NCI-H82 (cell line): Measurements from ENCODE around the gene CILP.
A peak's percentile ranks its signal among the peaks of the same experiment; 100 is the strongest.

ENCODE experiments used
- DNase-seq: peaks from one replicate; lab custom pipeline; 2025; lab: John Stamatoyannopoulos, UW

The CILP gene

DNA sequence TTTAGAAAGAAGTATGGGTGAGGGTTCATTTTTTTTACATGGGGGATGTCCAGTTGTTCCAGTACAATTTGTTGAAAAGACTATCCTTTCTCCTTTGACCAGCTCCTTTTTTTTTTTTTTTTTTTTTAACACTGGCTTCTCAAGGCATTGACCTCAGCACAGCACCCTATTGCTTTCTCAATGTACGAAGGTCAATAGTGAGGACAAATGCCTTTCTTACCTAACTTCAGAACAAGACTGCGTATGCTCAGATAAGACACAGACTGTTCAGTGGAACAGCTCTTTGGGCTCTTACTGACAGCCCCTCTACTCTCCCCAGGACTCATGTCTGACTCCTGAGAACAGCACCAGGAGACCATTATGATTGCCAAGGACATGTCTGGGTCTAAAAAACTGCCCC is 10.4 kb upstream of the CILP start:
- DNase-seq = no peak

DNA sequence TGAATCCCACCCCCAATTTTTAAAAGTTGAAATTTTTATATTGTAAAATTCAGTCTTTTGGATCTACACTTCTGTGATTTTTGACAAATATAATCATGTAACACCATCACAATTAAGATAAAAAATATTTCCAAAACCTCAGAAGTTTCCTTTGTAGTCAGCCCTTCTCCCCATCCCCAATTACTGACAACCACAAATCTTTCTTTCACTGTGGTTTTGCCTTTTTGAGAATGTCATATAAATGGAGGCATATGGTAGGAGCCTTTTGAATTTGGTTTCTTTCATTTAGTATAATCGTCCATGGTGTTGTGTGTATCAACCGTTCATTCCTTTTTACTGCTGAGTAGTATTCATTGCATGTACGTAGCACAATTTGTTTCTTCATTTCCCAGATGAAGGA is 7.9 kb upstream of the CILP start:
- no peak for DNase-seq

DNA sequence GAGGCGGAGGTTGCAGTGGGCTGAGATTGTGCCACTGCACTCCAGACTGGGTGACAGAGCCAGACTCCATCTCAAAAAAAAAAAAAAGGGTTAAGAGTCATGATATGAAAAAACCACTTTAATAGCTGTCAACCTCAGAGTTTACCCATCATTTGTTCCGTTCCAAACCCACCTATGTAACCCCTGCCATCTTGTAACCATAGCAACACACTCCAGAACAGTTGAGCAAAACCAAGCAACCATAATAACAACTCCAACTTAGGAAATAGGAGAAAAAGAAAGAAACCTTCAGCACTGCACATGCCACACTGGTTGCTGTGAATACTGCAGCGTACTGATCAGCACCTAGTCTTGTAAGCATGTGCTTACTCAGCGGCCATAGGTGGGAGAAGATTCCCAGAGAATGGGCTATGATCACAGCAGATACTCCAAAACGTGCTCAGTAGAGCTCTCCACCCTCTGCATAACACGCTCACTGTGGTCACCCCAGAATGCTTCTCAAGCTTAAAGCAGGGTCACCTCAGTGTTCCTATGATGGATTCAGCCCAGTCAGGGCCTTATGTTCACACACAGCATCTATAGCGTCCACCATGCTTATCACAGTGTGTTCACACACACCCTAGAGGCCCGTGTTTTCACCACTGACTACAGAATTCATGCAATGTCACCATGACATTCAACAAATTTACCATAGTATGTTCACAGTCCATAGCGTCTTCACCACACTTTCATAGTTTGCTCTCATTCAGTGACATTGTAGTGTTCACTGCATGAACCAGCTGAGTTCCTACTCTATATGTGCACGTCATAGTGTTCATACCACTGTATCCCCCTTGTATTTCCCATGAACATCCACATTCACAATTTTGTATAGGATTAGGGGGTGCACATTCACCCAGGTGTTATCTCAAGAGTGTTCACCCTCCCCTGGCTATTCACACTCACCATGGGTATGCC is 6.5 kb upstream of the CILP start:
- DNase-seq = no peak

DNA sequence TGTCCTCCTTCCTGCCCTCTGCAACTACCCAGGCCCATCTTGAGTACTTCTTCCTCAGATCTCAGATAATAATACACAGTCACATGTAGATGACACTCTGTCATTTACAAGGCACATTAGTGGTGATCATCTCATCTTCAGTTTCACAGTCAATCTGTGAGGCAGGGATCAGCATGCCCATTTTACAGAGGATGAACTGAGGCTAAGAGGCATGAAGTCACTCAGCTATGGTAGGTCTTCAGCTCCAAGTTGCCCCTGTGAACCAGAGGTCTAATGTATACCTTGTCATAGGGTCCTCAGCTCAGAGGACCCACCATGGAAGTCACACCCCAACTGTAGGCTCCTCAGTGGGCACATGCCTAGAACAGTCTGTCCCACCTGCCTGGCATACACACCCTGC is 4.2 kb upstream of the CILP start:
- DNase-seq = no peak

DNA sequence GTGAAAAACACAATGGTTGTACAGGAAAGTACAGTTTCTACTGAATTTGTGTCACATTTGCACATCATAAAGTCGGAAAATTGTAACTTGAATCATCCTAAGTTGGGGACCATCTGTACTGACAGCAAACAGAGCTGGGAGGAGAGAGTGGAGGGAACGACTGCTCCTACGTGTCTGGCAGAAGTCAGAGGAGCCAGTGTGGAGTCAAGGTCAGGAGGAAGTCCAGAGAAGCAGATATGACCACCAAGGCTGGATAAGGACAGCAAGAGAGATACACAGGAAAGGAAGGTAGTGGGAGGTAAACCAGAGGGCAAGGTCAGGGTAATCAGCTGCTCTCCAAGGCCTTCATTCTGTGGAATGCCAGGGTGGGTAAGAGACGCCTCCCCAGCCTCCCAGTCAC is 2.7 kb upstream of the CILP start:
- no peak for DNase-seq

DNA sequence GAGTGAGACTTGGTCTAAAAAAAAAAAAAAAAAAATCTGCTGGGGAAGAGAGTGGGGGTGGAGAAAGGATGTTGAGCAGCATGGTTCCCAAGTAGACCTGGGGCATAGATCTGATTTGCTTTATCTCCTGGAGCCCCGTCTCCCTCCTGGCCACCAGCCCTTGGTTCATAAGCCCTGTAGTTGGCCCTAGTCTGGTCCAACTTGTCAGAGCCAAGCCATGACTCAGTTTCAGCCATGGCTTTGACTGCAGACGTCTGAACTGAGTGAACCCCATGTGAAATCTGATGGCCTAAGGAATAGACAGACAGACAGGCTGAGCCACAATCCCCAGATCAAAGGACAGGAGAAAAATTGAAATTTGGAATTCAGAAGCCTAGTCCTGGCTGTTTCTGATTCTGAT is 2.0 kb upstream of the CILP start:
- DNase-seq = no peak

DNA sequence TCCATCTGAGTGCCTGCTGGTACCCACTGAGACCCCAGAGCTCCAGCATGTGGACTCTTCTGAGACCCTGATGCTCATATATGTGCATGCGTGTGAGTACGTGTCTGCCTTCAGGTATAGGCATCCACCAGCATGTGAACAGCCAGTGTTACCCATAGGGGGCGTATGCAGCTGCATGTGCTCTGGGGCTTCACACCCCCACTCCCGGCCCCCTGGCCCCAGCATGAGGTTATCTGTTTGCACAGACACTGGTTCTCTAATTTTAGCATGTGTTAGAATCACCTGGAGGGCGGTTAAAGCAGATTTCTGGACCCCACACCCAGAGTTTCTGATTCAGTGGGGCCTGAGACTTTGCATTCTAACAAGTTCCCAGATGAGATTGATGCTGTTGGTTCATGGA is 824 bp upstream of the CILP start:
- peak; percentile 62 for DNase-seq

DNA sequence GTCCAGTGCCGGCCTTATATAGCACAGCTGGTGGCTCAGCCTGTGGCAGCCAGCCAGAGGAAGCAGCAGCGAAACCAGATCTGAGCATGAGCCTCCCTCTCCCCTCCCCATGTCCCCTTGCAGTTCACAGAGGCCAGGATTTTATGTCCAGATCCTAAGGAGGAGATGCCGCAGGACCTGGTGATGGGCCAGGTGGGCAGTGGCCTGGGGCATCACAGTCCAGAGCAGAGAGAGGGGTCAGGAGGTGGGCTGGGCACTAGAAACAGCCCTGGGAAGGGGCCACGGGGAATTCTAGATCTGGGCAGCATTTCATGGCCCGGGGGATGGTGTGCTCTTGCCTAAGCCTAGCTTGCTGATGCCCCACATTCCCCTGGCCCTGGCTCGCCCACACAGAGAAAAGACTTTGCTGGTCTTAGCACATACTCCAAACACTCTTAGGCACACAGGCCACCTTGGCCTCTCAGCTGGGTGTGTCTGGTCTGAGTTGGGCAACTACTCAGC is 259 bp upstream of the CILP start:
- peak; percentile 68 for DNase-seq

DNA sequence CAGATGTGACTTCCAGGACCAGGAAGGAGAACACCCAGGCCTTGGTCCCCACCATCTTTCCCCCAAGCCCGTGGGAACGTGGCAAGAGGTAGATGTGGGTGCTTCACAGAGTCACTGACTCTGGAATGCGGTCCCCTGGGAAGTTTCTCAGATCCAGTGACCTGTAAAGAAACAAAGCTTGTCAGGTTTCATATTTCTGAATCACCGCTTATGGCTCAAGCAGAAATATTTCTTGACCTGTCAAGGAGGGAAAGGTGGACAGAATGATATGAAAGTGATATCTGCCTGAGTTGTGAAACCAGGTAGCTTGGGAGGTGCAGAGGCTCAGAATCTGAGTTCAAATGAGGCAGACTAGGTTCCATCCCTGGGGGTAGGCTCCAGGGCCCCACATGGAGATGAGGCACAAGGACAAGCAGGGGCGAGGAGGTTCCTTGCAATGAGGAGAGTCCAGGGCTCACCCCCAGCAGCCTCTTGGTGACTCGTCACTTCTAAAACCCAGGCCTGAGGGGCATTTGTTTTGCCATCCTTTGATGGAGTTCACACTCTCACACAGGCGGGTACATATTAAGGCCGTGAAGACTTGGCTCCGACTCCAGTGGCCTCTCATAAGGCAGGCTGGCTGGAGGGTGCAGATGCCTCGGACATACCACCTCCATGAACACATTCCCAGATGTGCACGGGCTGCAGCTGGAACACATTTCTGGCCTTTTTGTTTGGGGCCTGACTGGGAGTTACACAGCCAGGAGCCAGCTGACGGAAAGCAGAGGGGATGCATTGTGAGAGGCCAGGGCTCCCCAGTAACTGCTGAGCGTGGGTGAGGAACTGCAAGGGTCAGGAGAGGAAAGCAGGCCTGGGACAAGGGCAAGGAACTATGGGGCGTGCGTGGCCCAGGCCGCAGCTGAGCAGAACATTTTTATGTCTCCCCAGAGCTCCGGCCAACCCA is 1.3 kb downstream of the CILP start:
- no peak for DNase-seq

DNA sequence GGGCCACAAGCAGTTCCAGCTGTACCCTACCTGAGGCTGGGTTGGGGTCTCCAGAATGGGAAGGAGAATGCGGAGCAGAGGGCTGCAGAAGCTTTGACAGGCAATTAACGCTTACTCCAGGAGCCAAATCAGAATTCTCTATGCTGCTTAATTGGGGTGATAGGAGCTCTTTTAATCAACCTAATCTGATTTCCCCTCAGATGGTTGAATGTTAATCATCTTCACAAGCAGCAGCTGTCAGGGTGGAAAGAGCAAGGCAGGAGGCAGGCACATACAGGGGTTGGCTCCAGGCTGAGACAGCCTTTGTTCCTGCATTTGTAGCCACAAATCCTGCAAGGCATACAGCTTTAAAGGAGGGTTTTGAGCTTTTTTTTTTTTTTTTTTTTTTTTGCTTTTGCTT is 2.6 kb downstream of the CILP start:
- peak; percentile 96 for DNase-seq

DNA sequence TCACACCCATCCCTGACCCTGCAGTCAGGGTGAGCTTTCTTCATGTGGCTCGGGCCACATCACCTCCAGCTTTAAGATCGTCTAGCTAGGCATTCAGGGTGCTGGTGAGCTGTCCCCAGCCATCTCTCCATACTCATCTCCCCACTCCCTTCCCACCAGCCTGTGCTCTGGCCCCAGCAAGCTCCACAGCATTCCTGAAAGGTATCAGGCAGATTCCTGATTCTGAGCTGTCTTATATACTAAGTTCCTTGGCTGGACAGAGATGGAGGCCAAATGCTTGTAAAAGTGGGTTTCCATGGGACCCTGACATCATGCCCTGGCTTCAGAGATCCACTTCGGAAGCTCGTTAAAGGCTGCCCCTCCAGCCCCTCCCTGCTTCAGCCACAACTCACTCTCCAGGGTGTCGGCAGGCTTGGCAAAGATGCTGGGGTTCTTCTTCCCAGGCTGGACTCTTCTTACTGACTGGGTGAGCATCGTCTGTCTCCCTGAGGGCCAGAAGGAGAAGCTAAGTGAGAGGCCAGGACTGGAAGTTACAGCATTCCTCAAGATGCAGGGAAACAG is 3.9 kb downstream of the CILP start:
- DNase-seq = no peak

DNA sequence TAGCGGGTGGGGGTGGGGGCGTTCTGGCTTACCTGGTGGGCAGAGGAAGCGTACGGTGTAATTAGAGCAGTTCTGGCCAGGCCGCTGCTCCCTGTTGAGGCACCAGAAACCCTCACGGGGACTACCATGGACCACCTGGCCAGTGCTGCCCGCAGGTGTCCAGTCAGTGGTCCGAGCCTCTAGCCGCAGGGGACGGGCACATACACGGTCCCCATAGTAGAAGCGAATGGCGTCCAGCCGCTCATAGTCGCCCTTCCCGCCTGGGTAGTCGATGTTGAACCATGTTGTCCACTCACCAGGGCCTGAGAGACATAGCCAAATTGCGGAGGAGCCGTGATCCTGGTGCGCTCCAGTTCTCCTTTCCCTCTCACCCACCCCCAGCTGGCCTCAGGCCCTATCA is 4.5 kb downstream of the CILP start:
- DNase-seq = no peak

DNA sequence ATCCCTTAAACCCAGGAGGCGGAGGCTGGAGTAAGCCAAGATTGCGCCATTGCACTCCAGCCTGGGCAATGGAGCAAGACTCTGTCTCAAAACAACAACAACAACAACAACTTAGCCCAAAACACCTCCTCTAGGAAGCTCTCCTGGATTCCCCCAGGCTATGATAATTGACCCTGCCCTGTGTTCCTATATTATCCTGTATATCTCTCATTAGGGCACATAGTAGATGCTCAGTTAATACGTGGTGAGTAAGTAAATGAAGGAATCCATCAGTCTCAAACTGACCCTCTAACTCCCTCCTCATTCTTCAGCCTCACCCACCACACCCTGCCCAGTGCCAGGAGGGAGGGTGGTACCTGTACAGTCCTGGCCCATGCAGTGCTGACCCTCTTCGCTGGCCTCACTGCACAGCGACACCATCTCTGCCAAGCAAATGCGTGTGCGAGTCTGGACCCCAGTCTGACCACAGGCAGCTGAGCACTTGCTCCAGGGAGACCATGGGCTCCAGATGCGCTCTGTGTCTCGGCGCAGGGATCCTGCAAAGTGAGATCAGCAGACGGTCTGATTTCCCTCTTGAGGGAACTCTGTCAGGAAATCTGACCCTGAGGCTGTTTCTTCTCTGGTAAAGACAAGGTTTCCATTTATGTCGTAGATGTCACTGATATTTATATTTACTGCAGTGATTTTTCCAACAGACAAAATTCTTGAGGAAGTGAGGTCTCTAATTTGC is 6.2 kb downstream of the CILP start:
- DNase-seq = no peak

DNA sequence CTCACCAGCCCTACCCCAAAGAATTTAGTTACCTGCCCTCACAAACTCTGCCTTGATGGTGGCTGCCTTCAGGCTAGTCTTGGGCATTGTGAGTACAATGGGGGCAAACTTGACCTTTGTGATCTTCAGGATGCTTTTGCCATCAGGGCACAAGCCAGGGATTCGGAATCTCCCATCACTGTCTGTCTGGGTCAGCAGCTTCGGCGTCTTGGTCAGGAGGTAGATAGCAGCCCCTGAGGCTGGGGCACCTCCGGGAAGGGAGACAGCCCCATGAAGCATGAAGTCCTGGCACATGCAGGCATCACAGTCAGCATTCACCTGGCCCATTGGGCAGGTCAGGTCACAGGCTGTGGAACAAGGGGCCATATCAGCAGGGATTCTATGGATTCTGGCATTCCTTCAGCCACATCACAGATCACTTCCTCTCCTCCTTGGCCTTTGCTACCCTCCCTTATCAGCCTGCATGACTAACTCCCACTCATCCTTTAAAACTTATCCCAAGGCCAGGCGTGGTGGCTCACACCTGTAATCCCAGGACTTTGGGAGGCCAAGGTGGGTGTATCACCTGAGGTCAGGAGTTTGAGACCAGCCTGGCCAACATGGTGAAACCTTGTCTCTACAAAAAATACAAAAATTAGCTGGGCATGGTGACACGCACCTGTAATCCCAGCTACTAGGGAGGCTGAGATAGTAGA is 6.9 kb downstream of the CILP start:
- no peak for DNase-seq

DNA sequence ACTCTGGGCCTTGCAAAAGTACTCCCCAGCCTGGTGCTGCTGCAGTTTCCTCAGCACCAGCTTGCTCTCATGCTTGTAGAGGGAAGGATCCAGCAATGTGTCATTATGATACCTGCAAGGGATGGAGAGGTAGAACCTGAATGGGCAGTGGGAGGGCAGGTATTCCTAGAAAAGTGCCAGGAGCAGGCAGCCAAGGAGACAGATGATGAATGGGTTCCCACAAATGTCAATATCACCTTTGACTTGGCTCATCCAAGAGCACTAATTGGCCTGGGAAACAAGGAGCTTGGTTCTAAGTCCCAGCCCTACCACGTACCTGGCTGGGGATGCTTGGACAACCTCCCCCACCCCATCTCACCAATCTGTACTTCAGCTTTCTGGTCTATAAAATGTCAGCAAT is 9.4 kb downstream of the CILP start:
- no peak for DNase-seq

DNA sequence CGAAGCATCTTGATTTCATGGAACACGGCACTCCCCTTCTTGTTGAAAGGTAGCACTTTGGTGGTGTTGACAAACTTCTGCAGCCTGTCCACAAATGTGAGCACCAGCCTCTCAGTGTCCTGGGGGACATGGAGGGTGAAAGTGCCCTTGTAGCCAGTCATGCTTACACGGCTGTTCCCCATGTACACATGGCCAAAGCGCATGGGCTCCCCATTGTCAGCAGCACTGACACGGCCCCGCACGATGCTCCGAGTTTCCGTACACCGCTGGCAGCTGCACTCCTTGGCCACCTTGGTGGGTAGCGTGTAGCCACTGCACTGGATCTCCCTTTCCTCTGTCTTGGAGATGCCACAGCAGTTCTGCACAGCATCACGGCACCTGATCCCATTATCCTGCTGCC is 12.7 kb downstream of the CILP start:
- DNase-seq = no peak

DNA sequence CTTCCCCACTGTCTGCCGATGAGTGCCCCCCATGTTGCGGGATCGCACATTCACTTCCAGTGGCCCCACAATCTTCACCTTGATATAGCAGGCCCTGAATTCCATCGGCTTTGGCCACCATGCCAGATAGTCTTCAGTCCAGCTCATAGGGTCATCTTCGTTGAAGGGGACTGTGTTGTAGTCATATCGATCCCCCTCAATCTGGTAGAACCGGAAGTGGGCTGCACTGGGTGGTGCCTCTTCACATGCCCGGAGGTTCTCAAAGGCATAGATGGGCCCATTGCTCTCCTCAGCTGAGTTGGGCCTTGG is 14.0 kb downstream of the CILP start:
- no peak for DNase-seq

DNA sequence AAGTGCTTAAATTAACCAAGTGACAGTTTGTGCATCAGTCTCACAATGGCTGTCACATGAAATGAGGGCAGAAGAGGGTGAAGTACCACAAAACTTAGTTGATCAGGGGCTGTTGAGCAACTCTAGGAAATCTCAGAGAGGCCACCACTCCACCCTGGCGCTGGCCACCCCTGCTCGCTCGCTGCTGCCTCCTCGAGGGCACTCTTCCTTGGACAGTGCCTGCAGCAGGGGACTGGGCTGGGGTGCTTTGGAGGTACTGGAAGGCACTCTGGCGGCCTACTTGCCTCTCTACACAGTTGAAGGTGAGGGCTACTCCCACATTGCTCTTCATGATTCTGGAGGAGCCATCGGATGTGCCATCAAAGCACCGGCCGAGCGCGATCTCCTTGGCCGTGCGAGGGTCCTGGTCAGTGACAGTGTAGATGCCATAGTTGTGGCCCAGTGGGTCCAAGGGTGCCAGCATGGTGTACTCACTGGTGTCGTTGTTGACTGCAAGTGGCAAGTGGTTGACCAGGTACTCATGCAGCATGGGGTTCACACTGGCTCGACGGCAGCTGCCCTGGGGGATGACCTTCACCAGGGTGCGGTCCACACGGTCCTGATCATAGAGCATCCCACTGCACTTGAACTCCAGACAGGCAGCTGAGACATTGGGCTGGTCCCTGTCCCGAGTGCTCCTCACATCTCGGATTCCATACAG is 14.5 kb downstream of the CILP start:
- no peak for DNase-seq

DNA sequence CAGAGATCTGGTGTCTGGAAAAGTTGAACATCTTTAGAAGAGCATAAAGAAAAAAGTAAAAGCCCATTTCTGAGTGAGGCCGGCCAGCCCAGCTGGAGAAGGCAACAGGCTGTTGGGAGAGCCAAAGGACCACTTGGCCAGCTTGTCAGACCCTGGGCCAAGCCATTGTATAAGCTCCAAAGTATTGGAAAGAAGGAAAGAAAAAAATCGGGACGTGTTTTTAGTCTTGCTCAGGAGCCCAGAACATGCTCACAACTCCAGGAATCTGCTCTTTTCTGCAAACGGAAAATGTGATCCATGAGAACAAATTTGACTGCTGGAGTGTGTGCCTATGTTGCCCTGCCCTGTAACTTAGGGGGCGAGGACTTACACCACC is 15.7 kb downstream of the CILP start:
- no peak for DNase-seq

DNA sequence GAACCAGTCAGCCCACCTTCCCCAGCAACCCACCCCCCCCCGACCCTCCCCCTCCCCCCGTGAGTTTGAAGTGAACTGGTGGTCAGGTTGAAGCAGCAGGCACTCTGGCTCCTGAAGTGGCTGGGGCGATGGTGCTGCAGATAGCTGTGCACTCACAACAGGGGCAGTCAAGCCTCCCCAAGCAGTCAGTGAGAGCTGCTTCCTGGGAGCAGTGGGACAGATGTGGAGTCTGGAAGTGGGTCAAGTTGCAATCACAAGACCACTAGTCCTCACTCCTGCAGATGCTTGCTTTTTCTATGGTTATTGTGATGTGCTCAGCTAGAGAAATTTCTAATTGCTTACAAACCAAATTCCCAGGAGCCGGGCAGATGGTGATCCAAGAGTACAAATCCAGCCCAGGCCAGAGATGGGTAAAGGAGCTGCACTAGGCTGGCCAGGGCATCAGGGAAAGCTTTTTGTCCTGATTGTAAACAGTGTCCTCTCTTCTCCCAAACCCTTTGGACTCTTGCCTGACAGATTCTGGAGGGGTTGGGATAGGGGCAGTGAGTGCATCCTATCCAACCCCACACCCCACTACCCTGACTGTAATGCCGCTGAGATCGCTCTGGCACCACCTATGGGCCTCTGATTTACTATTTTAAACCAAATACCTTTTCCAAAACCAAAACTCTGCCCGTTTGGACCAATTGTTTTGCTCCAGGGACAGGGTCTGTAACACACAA is 16.3 kb downstream of the CILP start:
- no peak for DNase-seq
